Testis (tissue), 3 donors: ENCODE results near the gene FAM177A1. TPM values are rescaled to one million over a fixed set of nuclear protein-coding genes. Genes with fewer than 3 reads are reported as not detected.

Experiments
- DNase-seq: peaks from one replicate; pipeline ENCODE4 v3.0.0-alpha.2; 2019
- H3K27ac ChIP-seq, 2 donors: fragments of 200-600 bp; sonication (generic); one replicate each; pipeline ENCODE4 v1.5.1; 2019
- H3K27me3 ChIP-seq: fragments of 200-600 bp; sonication (generic); one replicate; pipeline ENCODE4 v1.5.1; 2019
- H3K36me3 ChIP-seq: fragments of 200-600 bp; sonication (generic); one replicate; pipeline ENCODE4 v1.5.1; 2017; ENCODE audit warnings: low read depth; ENCODE audit errors: missing control alignments
- H3K4me1 ChIP-seq: fragments of 200-600 bp; sonication (generic); one replicate; pipeline ENCODE4 v1.5.1; 2019
- H3K4me3 ChIP-seq, 2 donors: fragments of 200-600 bp; sonication (generic); one replicate each; pipeline ENCODE4 v1.5.1; 2017 to 2019
- H3K9me3 ChIP-seq: fragments of 200-600 bp; sonication (generic); one replicate; pipeline ENCODE4 v1.5.1; 2017
- POLR2A ChIP-seq: fragments of 450-650 bp; IDR thresholded peaks from one replicate; pipeline ENCODE4 v1.6.1; 2017; ENCODE audit warnings: antibody characterized with exemption, mild to moderate bottlenecking, moderate library complexity
- WGBS, 2 donors: methylation state at CpG; one replicate each; pipeline ENCODE4 v1.1.5; 2018; 5-methylcytosine and 5-hydroxymethylcytosine counted together
- intact Hi-C: fragments of 100-400 bp; cut with DNase I; formaldehyde crosslinking; loops from one replicate; pipeline ENCODE4 v1.15.1; 2023; ENCODE audit warnings: low total_unique reads
- polyA plus RNA-seq: library from polyadenylated mRNA; stranded (reverse); fragments of 350-450 nt; fragmentation: Illumina TruSeq; extraction: RNeasy Lipid Tissue Mini Kit (QIAGEN cat#74804); gene quantifications from one replicate; pipeline ENCODE4 v1.2.3, GENCODE V29; 2014; ENCODE audit warnings: low read depth, low replicate concordance; ENCODE audit not compliant: insufficient read depth
- total RNA-seq, 2 donors: library from RNA; depleted of rRNA; stranded (reverse); fragments of >200 nt; gene quantifications; one replicate each; pipeline ENCODE4 v1.2.3, GENCODE V29; 2016
- TF ChIP-seq, protein P1 (sequence below), 3 experiments: fragments of 450-650 bp in 2 of 3; fragments of 200-600 bp in 1 of 3; sonication (generic) in 1 of 3; IDR thresholded peaks; one replicate each; pipeline ENCODE4 v1.5.1; 2016 to 2019; ENCODE audit warnings: antibody characterized with exemption in 3 of 3, mild to moderate bottlenecking in 2 of 3, moderate library complexity in 1 of 3

FAM177A1 gene
- total and polyA plus RNA-seq, 3 donors from 2014 or later, result 49.6 to 112 (median 52.5) TPM

DNA sequence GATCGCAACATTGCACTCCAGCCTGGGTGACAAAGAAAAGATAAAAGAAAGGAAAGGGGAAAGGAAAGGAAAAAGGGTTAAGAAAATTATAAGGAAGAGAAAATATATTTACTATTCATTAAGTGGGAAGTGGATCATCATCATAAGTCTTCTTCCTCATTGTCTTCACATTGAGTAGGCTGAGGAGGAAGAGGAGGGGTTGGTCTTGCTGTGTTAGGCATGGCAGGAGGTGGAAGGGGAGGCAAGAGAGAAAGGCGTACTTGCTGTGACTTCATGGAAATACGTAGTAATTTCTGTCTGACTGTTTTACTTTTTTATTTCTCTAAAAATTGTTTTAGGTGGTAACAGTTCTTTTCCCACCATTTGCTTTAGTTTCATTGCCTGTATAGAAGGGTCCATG lies 26.2 kb downstream of the FAM177A1 start:
- TF ChIP-seq, protein P1, sequence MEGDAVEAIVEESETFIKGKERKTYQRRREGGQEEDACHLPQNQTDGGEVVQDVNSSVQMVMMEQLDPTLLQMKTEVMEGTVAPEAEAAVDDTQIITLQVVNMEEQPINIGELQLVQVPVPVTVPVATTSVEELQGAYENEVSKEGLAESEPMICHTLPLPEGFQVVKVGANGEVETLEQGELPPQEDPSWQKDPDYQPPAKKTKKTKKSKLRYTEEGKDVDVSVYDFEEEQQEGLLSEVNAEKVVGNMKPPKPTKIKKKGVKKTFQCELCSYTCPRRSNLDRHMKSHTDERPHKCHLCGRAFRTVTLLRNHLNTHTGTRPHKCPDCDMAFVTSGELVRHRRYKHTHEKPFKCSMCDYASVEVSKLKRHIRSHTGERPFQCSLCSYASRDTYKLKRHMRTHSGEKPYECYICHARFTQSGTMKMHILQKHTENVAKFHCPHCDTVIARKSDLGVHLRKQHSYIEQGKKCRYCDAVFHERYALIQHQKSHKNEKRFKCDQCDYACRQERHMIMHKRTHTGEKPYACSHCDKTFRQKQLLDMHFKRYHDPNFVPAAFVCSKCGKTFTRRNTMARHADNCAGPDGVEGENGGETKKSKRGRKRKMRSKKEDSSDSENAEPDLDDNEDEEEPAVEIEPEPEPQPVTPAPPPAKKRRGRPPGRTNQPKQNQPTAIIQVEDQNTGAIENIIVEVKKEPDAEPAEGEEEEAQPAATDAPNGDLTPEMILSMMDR (IDR thresholded peaks at IDR 0.05), result no peak
- no peak for TF ChIP-seq POLR2A
- intact Hi-C loops, result no loop called here
- H3K27me3 ChIP-seq, result no peaks in the 10 kb centered on the region
- no peak overlapping the region for H3K4me3 ChIP-seq
- H3K4me1 ChIP-seq, result no peaks in the 10 kb centered on the region
- no peak for DNase-seq
- no peak overlapping the region for H3K27ac ChIP-seq
- WGBS, 2 donors, result 93 to 94% methylated on average over 3 of the region's 3 CpGs
- no peaks in the 10 kb centered on the region for H3K9me3 ChIP-seq
- H3K36me3 ChIP-seq, result no peaks in the 10 kb centered on the region

DNA sequence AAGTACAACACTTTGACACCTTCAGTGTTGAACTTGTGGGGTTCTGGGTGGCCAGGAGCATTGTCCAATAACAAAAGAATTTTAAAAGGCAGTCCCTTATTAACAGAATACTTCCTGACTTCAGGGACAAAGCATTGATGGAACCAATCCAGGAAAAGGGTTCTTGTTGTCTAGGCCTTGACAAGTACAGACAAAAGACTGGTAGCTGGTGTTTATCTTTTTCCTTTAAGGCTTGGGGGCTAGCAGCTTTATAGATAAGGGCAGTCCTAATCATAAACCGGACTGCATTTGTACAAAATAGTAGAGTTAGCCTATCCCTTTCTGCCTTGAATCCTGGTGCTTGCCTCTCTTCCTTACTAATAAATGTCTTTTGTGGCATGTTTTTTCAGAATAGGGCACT lies 27.4 kb downstream of the FAM177A1 start:
- Histone ChIP-seq H3K4me1 (no peaks in the 10 kb centered on the region), H3K36me3 (no peaks in the 10 kb centered on the region), H3K27ac (no peak overlapping the region), H3K9me3 (no peaks in the 10 kb centered on the region), H3K27me3 (no peaks in the 10 kb centered on the region), H3K4me3 (no peak overlapping the region)
- intact Hi-C loops, result no loop called here
- DNase-seq, result no peak
- WGBS, 2 donors, result 74 to 82% methylated on average over 1 of the region's 1 CpG
- TF ChIP-seq POLR2A, result no peak
- TF ChIP-seq, protein P1 (IDR thresholded peaks at IDR 0.05), result no peak

DNA sequence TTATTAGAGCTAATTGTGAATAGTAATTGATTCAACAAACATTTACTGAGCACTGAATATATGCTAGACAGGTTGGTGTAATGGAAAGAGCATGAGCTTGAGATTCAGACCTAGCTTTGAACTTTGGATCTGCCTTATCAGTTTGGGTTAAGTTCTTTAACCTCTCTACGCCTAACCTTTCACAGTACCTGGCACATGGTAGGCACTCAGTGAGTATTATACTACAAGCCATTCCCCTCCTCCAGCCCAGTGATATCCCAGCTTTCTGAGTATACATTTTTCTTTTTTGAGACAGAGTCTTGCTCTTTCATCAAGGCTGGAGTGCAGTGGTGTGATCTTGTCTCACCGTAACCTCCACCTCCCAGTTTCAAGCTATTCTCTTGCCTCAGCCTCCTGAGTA lies 32.0 kb downstream of the FAM177A1 start:
- intact Hi-C loops, result no loop called here
- DNase-seq, result no peak
- H3K27ac ChIP-seq, result no peak overlapping the region
- H3K4me3 ChIP-seq, result no peak overlapping the region
- no peaks in the 10 kb centered on the region for H3K27me3 ChIP-seq
- H3K4me1 ChIP-seq, result no peaks in the 10 kb centered on the region
- TF ChIP-seq, protein P1 (IDR thresholded peaks at IDR 0.05), result no peak
- no peak for TF ChIP-seq POLR2A
- H3K9me3 ChIP-seq, result no peaks in the 10 kb centered on the region
- WGBS, 2 donors, result 94 to 95% methylated on average over 2 of the region's 2 CpGs
- no peaks in the 10 kb centered on the region for H3K36me3 ChIP-seq

DNA sequence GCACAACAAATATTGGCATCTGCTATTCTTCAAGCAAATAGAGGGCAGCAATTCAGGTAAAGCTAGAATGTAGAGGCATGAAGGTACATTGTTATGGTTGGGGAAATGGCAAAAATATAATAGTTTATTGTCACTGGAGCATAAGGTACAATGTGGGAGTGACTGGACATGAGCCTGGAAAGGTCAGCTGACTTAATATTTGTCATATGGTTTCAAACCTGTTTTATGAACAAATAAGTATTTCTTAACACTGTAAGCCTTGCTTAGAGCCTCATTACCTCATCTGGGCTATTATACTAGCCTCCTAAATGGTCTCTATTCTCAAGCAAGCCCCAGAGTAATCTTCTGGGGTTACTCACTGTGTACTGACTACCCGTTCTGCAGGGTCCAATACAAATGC lies 33.7 kb downstream of the FAM177A1 start:
- no peak overlapping the region for H3K27ac ChIP-seq
- DNase-seq, result no peak
- 79 to 80% methylated on average over 1 of the region's 1 CpG for WGBS, 2 donors
- no peaks in the 10 kb centered on the region for H3K36me3 ChIP-seq
- intact Hi-C loops, result no loop called here
- H3K4me3 ChIP-seq, result no peak overlapping the region
- no peaks in the 10 kb centered on the region for H3K4me1 ChIP-seq
- H3K9me3 ChIP-seq, result no peaks in the 10 kb centered on the region
- no peaks in the 10 kb centered on the region for H3K27me3 ChIP-seq
- TF ChIP-seq, protein P1 (IDR thresholded peaks at IDR 0.05), result no peak
- no peak for TF ChIP-seq POLR2A

DNA sequence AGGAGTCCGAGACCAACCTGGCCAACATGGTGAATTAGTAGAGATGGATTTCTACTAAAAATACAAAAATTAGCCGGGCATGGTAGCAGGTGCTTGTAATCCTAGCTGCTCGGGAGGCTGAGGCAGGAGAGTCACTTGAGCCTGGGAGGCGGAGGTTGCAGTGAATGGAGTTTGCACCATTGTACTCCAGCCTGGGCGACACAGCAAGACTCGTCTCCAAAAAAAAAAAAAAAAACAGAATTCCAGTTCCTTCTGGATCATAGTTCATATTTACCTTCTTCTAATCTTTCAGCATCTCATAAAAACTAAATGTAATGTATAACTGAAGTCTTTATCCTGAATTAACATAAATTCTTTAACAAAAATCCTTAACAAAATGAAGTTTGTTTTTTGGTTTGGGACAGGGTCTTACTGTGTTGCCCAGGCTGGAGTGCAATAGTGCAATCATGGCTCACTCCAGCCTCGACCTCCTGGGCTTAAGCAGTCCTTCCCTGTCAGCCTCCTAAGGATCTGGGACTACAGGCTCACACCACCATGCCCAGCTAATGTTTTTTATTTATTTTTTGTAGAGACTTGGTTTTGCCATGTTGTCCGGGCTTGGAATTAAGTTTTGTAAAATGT lies 37.6 kb downstream of the FAM177A1 start:
- Histone ChIP-seq H3K27ac (no peak overlapping the region), H3K9me3 (no peaks in the 10 kb centered on the region), H3K4me3 (no peak overlapping the region), H3K36me3 (no peaks in the 10 kb centered on the region), H3K4me1 (no peaks in the 10 kb centered on the region), H3K27me3 (no peaks in the 10 kb centered on the region)
- TF ChIP-seq, protein P1 (IDR thresholded peaks at IDR 0.05), result no peak
- intact Hi-C loops, result no loop called here
- no peak for DNase-seq
- WGBS, 2 donors, result 93 to 96% methylated on average over 8 of the region's 8 CpGs
